Endodermal cell (in vitro differentiated cells): Measurements from ENCODE around the gene BMP5. TPM values are rescaled to one million over a fixed set of nuclear protein-coding genes. Genes with fewer than 3 reads are reported as not detected.

Source experiments
- DNase-seq: peaks from one replicate; pipeline ENCODE4 v3.0.0-alpha.2; 2017
- H3K27ac ChIP-seq: 2 replicates; pipeline ENCODE4 v1.5.1; 2013; ENCODE audit warnings: mild to moderate bottlenecking, low read depth, low read length, moderate library complexity
- H3K27me3 ChIP-seq: 2 replicates; pipeline ENCODE4 v1.6.1; 2013; ENCODE audit warnings: mild to moderate bottlenecking, low read length, moderate library complexity; ENCODE audit not compliant: insufficient read depth, control insufficient read depth, poor library complexity, severe bottlenecking
- H3K36me3 ChIP-seq: 2 replicates; pipeline ENCODE4 v1.7.0; 2013; ENCODE audit warnings: mild to moderate bottlenecking, low read length, moderate library complexity; ENCODE audit not compliant: control insufficient read depth, insufficient read depth
- H3K4me1 ChIP-seq: one replicate; pipeline ENCODE4 v1.7.0; 2013; ENCODE audit warnings: low read length; ENCODE audit not compliant: control insufficient read depth, insufficient read depth
- H3K4me3 ChIP-seq: 2 replicates; pipeline ENCODE4 v1.5.1; 2013; ENCODE audit warnings: mild to moderate bottlenecking, low read length, moderate library complexity
- H3K9ac ChIP-seq: 2 replicates; pipeline ENCODE4 v1.6.1; 2013; ENCODE audit warnings: mild to moderate bottlenecking, low read length, moderate library complexity; ENCODE audit not compliant: poor library complexity, severe bottlenecking; ENCODE audit errors: extremely low read depth
- H3K9me3 ChIP-seq: 2 replicates; pipeline ENCODE4 v1.6.1; 2013; ENCODE audit warnings: mild to moderate bottlenecking, low read length, moderate library complexity; ENCODE audit not compliant: control insufficient read depth
- H3K27ac Mint-ChIP-seq: 2 replicates; pipeline ENCODE4 v1.8.0; 2020; ENCODE audit warnings: mixed read lengths
- H3K27me3 Mint-ChIP-seq: 2 replicates; pipeline ENCODE4 v1.8.0; 2021; ENCODE audit warnings: mild to moderate bottlenecking, mixed read lengths; ENCODE audit not compliant: insufficient read depth
- H3K36me3 Mint-ChIP-seq: 2 replicates; pipeline ENCODE4 v1.8.0; 2020; ENCODE audit warnings: low read depth, mixed read lengths
- H3K4me1 Mint-ChIP-seq: 2 replicates; pipeline ENCODE4 v1.8.0; 2020; ENCODE audit warnings: mixed read lengths
- H3K4me3 Mint-ChIP-seq: 2 replicates; pipeline ENCODE4 v1.8.0; 2020; ENCODE audit warnings: mild to moderate bottlenecking, moderate library complexity, mixed read lengths
- H3K9me3 Mint-ChIP-seq: 2 replicates; pipeline ENCODE4 v1.8.0; 2020; ENCODE audit warnings: mild to moderate bottlenecking, mixed read lengths
- WGBS, 2 experiments: methylation state at CpG; one replicate each; pipeline versions ENCODE4 v1.1.5 to v1.1.7; 2013; ENCODE audit warnings: missing lambda C conversion rate in 2 of 2, mixed read lengths in 1 of 2; ENCODE audit not compliant: insufficient coverage in 1 of 2, insufficient read length in 1 of 2; 5-methylcytosine and 5-hydroxymethylcytosine counted together
- total RNA-seq, 2 donors: library from RNA; stranded (reverse); fragmentation: NEBNext Ultra II Directional in 1 of 2; extraction: Animal tissue kit (Norgen Biotek cat#: 25700) in 1 of 2; gene quantifications; 2 replicates in 1 of 2; 3 replicates in 1 of 2; pipeline ENCODE4 v1.2.1, GENCODE V29; 2021
- TF ChIP-seq, protein P1 (sequence below): fragments of 200-600 bp; sonication (generic); conservative IDR thresholded peaks from 2 replicates; pipeline ENCODE4 v1.5.0; 2021; ENCODE audit warnings: antibody characterized with exemption, mild to moderate bottlenecking

Gene BMP5
- total RNA-seq, 2 donors from 2014 or later = 0.73 to 0.84 TPM

DNA sequence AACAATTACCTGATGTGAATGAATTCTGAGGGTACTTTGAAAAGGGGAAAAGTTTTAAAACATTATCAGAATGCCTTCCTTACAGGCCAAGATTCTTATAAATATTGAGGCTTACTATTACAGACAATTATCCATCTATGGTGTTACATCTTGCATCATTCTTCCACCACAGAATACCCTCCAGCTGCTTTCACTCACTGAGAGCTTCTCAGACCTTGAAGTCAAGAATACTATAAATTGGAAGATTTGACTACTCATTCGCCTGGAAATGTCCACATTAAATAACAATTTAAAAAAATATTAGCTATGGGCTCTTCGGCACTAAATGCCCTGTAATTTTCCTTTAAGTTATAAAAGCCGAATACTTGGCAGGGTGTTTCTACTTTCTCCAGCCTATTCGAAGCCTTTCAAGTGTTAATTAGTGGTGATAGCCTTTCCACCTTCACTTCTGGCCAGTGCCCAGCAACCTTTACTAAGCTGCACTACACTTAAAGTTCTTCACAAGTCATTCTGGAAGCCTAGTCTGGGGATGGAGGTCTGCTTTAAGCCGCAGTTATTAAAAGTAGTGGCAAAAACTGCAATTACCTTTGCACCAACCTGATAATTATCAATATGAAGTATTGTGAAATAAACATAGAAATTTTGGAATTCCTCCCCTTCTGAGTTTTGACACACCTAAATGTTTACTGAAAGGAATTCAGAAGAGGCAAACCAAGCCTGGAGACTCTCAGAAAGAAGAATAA lies 100.9 kb downstream of the BMP5 start:
- H3K9ac ChIP-seq = no peak overlapping the region
- no peak overlapping the region for H3K4me3 ChIP-seq
- no peak overlapping the region for H3K4me3 Mint-ChIP-seq
- no peaks in the 10 kb centered on the region for H3K27me3 Mint-ChIP-seq
- no peaks in the 10 kb centered on the region for H3K27me3 ChIP-seq
- DNase-seq = no peak
- H3K36me3 ChIP-seq = no peaks in the 10 kb centered on the region
- 82 to 84% methylated on average over 2 to 5 of the region's 5 CpGs for WGBS, 2 experiments
- TF ChIP-seq, protein P1, sequence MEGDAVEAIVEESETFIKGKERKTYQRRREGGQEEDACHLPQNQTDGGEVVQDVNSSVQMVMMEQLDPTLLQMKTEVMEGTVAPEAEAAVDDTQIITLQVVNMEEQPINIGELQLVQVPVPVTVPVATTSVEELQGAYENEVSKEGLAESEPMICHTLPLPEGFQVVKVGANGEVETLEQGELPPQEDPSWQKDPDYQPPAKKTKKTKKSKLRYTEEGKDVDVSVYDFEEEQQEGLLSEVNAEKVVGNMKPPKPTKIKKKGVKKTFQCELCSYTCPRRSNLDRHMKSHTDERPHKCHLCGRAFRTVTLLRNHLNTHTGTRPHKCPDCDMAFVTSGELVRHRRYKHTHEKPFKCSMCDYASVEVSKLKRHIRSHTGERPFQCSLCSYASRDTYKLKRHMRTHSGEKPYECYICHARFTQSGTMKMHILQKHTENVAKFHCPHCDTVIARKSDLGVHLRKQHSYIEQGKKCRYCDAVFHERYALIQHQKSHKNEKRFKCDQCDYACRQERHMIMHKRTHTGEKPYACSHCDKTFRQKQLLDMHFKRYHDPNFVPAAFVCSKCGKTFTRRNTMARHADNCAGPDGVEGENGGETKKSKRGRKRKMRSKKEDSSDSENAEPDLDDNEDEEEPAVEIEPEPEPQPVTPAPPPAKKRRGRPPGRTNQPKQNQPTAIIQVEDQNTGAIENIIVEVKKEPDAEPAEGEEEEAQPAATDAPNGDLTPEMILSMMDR = no peak
- H3K27ac ChIP-seq = no peak overlapping the region
- no peaks in the 10 kb centered on the region for H3K36me3 Mint-ChIP-seq
- no peaks in the 10 kb centered on the region for H3K4me1 Mint-ChIP-seq
- H3K27ac Mint-ChIP-seq = no peak overlapping the region
- H3K4me1 ChIP-seq = no peaks in the 10 kb centered on the region
- no peaks in the 10 kb centered on the region for H3K9me3 Mint-ChIP-seq
- H3K9me3 ChIP-seq = no peaks in the 10 kb centered on the region

DNA sequence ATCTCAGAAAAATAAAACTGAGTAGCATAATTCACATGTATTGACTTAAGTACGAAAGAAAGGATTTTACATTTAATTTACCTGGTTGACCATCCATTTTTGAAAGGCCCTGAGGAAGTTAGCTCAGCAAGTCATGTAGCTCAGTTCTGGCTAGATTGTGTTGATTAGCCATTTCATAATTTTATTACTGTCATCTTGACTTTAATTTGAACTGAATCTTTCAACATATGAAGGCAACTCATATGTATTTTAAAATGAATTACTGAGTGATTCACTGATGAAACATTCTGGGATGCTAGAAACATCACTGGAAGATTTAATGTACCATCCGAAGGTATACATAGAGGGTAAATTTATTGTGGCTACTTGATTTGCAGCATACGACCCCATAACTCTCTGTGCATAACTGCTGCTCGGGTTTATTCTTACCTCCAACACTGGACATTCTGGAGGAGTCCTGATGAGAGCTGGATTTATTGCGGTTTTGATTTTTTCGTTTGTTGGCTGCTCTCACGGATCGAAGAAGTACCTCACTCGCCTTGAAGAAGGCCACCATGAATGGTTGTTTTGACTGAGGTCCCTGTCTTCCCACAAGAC lies 101.7 kb downstream of the BMP5 start:
- H3K27me3 ChIP-seq = no peaks in the 10 kb centered on the region
- no peak overlapping the region for H3K27ac Mint-ChIP-seq
- no peak for DNase-seq
- H3K4me3 ChIP-seq = no peak overlapping the region
- no peaks in the 10 kb centered on the region for H3K36me3 Mint-ChIP-seq
- H3K4me1 ChIP-seq = no peaks in the 10 kb centered on the region
- H3K9ac ChIP-seq = no peak overlapping the region
- no peaks in the 10 kb centered on the region for H3K9me3 ChIP-seq
- H3K27me3 Mint-ChIP-seq = no peaks in the 10 kb centered on the region
- no peaks in the 10 kb centered on the region for H3K9me3 Mint-ChIP-seq
- no peaks in the 10 kb centered on the region for H3K36me3 ChIP-seq
- WGBS, 2 experiments = 94 to 97% methylated on average over 6 to 9 of the region's 9 CpGs
- no peaks in the 10 kb centered on the region for H3K4me1 Mint-ChIP-seq
- H3K4me3 Mint-ChIP-seq = no peak overlapping the region
- TF ChIP-seq, protein P1 = no peak
- H3K27ac ChIP-seq = no peak overlapping the region

DNA sequence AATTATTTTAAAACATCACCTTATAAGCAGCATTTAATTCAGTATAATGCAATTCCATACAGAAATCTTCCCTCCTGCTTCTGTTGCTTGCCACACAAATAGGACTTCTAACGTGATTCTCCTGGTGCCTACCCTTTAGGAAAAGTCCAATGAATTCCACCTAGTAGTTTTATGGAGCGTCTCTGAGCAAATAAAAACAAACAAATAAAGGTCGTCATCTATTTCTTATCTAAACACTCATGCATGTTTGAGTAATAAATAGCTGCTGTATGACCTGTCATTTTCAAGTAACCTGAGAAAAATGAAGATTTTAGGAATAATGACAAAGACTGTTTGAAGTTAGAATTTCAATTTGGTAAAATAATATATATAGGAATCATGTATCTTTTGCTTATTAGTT lies 102.7 kb downstream of the BMP5 start:
- H3K4me1 Mint-ChIP-seq = no peaks in the 10 kb centered on the region
- H3K9me3 Mint-ChIP-seq = no peaks in the 10 kb centered on the region
- H3K27me3 ChIP-seq = no peaks in the 10 kb centered on the region
- no peak overlapping the region for H3K4me3 Mint-ChIP-seq
- no peaks in the 10 kb centered on the region for H3K36me3 Mint-ChIP-seq
- H3K27ac Mint-ChIP-seq = no peak overlapping the region
- TF ChIP-seq, protein P1 = no peak
- H3K4me1 ChIP-seq = no peaks in the 10 kb centered on the region
- WGBS, 2 experiments = 75 to 94% methylated on average over 1 to 3 of the region's 3 CpGs
- H3K27me3 Mint-ChIP-seq = no peaks in the 10 kb centered on the region
- no peak overlapping the region for H3K4me3 ChIP-seq
- H3K36me3 ChIP-seq = no peaks in the 10 kb centered on the region
- no peaks in the 10 kb centered on the region for H3K9me3 ChIP-seq
- no peak overlapping the region for H3K9ac ChIP-seq
- H3K27ac ChIP-seq = no peak overlapping the region
- no peak for DNase-seq
